Stimulated activated naive CD4-positive, alpha-beta T cell treated with Interleukin-2 at 50 U/mL for 16 hours (primary cell): ENCODE results near the gene MRPL39.

Experiments used
- DNase-seq: peaks from one replicate; lab custom pipeline; 2025; lab: John Stamatoyannopoulos, UW

The MRPL39 gene

DNA sequence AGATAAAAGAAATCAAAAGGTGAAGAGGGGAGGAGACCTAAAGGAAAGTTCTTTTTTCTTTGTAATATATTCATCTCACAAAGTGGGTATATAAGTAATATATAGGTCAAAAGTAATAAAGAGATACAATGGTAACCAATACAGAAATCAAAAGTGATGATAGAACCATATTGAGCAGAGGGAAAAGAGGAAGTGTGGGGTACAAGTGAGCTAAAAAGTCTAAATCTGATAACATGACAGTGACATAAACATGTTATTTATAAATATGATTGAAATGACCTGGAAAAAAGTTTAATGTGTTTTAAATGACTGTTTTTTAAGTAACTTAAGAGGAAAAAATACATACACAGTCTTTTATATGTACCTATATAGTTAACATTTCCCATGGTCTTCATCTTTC lies 70.5 kb downstream of the MRPL39 start:
- DNase-seq: no peak

DNA sequence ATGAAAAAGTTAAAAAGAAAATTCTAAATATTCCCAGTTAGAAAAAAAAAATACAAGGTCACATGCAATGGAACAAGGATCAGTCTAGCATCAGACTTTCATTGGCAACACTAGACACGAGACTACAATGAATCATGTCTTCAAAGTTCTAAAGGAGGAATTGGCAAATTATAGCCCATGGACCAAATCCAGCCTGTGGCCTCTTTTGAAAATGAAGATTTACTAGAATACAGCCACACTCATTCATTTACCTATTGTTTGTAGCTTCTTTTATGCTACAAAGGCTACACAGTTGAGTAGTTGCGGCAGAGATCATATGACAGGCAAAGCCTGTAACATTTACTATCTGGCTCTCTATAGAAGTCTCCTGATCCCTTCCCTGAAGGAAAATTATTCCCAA lies 71.4 kb downstream of the MRPL39 start:
- no peak for DNase-seq
